MM.1S (cell line): ENCODE data around the gene CLCF1.
"Not testable (repeated sequence)": the region's sequence is repeated elsewhere in the genome, so short reads cannot be mapped to it uniquely, and the experiment has no call there.

Experiments
- DNase-seq: peaks from one replicate; pipeline ENCODE4 v3.0.0-alpha.2; 2015
- H2AFZ ChIP-seq: fragments of 300-600 bp; sonication (generic); 2 replicates; pipeline ENCODE4 v1.6.0; 2016; ENCODE audit warnings: antibody characterized with exemption, low read length
- H3F3A ChIP-seq: fragments of 300-600 bp; sonication (generic); 2 replicates; pipeline ENCODE4 v1.6.1; 2016; ENCODE audit warnings: mild to moderate bottlenecking, antibody characterized with exemption, low read length, moderate library complexity, mixed read lengths; ENCODE audit not compliant: insufficient read depth
- H3K27ac ChIP-seq: fragments of 300-600 bp; sonication (generic); 2 replicates; pipeline ENCODE4 v1.5.1; 2016; ENCODE audit warnings: mild to moderate bottlenecking, low read length
- H3K27me3 ChIP-seq: fragments of 300-600 bp; sonication (generic); replicated peaks from 2 replicates; pipeline ENCODE4 v1.6.0; 2016; ENCODE audit warnings: low read length; ENCODE audit not compliant: insufficient read depth
- H3K36me3 ChIP-seq: fragments of 300-600 bp; sonication (generic); replicated peaks from 2 replicates; pipeline ENCODE4 v1.6.1; 2016; ENCODE audit warnings: mild to moderate bottlenecking, low read length, mixed read lengths; ENCODE audit not compliant: insufficient read depth
- H3K4me1 ChIP-seq: fragments of 300-600 bp; sonication (generic); 2 replicates; pipeline ENCODE4 v1.6.1; 2016; ENCODE audit warnings: low read length, mixed read lengths
- H3K4me2 ChIP-seq: fragments of 300-600 bp; sonication (generic); 2 replicates; pipeline ENCODE4 v1.6.0; 2016; ENCODE audit warnings: low read depth, low read length
- H3K4me3 ChIP-seq: fragments of 300-600 bp; sonication (generic); 2 replicates; pipeline ENCODE4 v1.5.1; 2016; ENCODE audit warnings: low read length, mixed read lengths
- H3K79me2 ChIP-seq: fragments of 300-600 bp; sonication (generic); 2 replicates; pipeline ENCODE4 v1.6.1; 2016; ENCODE audit warnings: mixed run types, low read length, mixed read lengths
- H3K9ac ChIP-seq: fragments of 300-600 bp; sonication (generic); 2 replicates; pipeline ENCODE4 v1.6.1; 2016; ENCODE audit warnings: low read length, mixed read lengths
- H3K9me2 ChIP-seq: fragments of 300-600 bp; sonication (generic); replicated peaks from 2 replicates; pipeline ENCODE4 v1.6.1; 2016; ENCODE audit warnings: mild to moderate bottlenecking, low read length, mixed read lengths; ENCODE audit not compliant: insufficient read depth
- H3K9me3 ChIP-seq: fragments of 300-600 bp; sonication (generic); replicated peaks from 2 replicates; pipeline ENCODE4 v1.6.1; 2016; ENCODE audit warnings: mild to moderate bottlenecking, low read length, mixed read lengths; ENCODE audit not compliant: insufficient read depth
- H4K20me1 ChIP-seq: fragments of 300-600 bp; sonication (generic); 2 replicates; pipeline ENCODE4 v1.6.1; 2016; ENCODE audit warnings: mild to moderate bottlenecking, low read length, moderate library complexity, mixed read lengths; ENCODE audit not compliant: insufficient read depth
- EZH2 ChIP-seq: fragments of 300-600 bp; sonication (generic); optimal IDR thresholded peaks from 2 replicates; pipeline ENCODE3; 2017; ENCODE audit warnings: low read depth, mild to moderate bottlenecking, antibody characterized with exemption, low read length, mixed read lengths
- EZH2phosphoT487 ChIP-seq: fragments of 300-600 bp; sonication (generic); IDR thresholded peaks from 2 replicates; pipeline ENCODE4 v1.6.1; 2018; ENCODE audit warnings: antibody characterized with exemption, low read length
- TF ChIP-seq, protein P1 (sequence below): fragments of 300-600 bp; sonication (generic); IDR thresholded peaks from 2 replicates; pipeline ENCODE4 v1.5.1; 2016; ENCODE audit warnings: antibody characterized with exemption, low read length, mixed read lengths

Gene CLCF1

DNA sequence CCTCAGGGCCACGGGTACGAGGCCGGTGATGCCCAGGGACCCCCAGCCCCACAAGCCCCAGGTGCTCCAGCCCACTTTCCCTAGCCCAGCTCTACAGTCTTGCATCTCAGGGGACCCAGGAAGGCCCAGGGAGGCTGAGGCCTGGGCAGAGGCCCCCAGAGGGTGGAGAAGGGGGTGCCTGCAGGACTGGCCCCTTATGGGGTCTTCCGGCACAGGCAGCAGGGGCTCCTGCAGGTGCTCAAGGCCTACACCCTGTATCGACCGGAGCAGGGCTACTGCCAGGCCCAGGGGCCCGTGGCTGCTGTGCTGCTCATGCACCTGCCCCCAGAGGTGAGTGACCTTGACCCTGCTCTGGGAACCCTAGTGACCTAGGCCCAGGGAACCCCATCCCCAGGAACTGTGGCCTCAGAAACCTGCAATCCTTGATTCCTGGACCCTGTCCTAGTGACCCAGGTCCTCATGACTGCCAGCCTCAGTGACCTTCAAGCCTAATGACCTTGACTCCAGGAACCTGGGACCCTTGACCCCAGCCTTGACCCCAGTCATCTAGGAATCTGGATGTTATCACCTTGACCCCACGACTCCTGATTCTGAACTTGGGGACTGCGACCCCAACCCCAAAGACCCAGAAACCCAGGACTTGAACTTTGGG, 32.4 kb upstream of the CLCF1 start:
- Histone ChIP-seq H3K4me2 (no peak overlapping the region), H3F3A (no peaks in the 10 kb centered on the region; the same call in 1 of the 2 replicates), H3K9ac (no peak overlapping the region), H3K4me1 (peaks cover 26% of the 10 kb centered on the region), H3K36me3 (no peaks in the 10 kb centered on the region), H3K27ac (no peak overlapping the region), H3K27me3 (no peaks in the 10 kb centered on the region), H3K9me2 (no peaks in the 10 kb centered on the region), H3K4me3 (no peak overlapping the region), H3K79me2 (peaks cover 6% of the 10 kb centered on the region), H2AFZ (no peak overlapping the region), H4K20me1 (no peaks in the 10 kb centered on the region), H3K9me3 (no peaks in the 10 kb centered on the region)
- TF ChIP-seq, protein P1, sequence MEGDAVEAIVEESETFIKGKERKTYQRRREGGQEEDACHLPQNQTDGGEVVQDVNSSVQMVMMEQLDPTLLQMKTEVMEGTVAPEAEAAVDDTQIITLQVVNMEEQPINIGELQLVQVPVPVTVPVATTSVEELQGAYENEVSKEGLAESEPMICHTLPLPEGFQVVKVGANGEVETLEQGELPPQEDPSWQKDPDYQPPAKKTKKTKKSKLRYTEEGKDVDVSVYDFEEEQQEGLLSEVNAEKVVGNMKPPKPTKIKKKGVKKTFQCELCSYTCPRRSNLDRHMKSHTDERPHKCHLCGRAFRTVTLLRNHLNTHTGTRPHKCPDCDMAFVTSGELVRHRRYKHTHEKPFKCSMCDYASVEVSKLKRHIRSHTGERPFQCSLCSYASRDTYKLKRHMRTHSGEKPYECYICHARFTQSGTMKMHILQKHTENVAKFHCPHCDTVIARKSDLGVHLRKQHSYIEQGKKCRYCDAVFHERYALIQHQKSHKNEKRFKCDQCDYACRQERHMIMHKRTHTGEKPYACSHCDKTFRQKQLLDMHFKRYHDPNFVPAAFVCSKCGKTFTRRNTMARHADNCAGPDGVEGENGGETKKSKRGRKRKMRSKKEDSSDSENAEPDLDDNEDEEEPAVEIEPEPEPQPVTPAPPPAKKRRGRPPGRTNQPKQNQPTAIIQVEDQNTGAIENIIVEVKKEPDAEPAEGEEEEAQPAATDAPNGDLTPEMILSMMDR = no peak
- TF ChIP-seq EZH2phosphoT487 (no peak), EZH2 (no peak)
- no peak for DNase-seq

DNA sequence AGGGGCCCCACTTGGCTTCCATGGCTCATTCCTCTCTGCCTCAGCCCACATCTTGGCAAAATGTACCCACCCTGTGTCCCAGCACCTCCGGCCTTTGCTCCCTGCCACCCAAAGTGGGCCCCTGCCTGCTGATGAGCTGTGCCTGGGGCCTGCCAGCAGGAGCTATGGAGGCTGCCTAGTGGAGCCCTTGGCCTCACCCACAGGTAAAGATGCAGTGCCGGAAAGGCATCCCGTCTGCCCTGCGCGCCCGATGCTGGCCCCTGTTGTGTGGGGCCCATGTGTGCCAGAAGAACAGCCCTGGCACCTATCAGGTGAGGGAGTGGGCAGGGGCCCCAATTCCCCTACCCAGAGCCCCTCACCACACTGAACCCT, 31.8 kb upstream of the CLCF1 start:
- no peaks in the 10 kb centered on the region for H3K9me2 ChIP-seq
- H3K9ac ChIP-seq = no peak overlapping the region
- no peaks in the 10 kb centered on the region for H3K27me3 ChIP-seq
- no peak for DNase-seq
- H3K4me3 ChIP-seq = no peak overlapping the region
- no peak overlapping the region for H3K4me2 ChIP-seq
- H3K27ac ChIP-seq = no peak overlapping the region
- no peaks in the 10 kb centered on the region for H3K36me3 ChIP-seq
- no peak for TF ChIP-seq EZH2phosphoT487
- TF ChIP-seq, protein P1 = no peak
- no peak for TF ChIP-seq EZH2
- no peaks in the 10 kb centered on the region for H4K20me1 ChIP-seq
- H3K9me3 ChIP-seq = no peaks in the 10 kb centered on the region
- peaks cover 30% of the 10 kb centered on the region for H3K4me1 ChIP-seq
- H3K79me2 ChIP-seq = peaks cover 13% of the 10 kb centered on the region
- H2AFZ ChIP-seq = no peak overlapping the region
- H3F3A ChIP-seq = peaks cover 1% of the 10 kb centered on the region; the same call in 1 of the 2 replicates

DNA sequence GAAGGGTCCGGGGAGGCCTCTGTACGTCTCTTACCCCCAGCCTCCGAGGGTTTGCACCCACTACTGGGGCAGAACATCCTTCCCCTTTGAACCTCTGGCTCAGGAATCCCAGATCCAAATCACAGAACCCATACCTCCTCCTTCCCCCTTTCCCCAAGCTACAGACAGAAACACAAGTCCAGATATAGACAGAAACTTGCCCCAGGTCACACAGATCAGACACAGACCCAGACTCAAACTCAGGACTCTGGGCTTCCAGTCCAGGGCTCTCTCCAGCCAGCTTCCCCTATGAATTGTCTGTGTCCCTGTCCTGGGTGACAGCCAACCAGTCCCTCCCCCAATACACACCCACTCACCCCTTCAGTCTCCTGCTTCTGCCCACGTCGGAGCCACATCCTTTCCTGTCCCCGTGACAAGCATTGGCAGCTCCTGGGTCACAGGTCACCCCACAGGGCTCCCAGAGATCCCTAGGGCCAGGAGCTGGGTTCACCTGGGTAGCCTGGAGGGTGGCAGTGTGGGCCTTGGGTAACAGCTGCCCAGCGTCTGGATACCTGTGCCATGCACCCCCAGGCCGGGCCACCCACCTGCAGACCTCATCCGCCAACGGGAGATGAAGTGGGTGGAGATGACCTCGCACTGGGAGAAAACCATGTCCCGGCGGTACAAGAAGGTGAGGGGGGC, 31.3 kb upstream of the CLCF1 start:
- peaks cover 26% of the 10 kb centered on the region for H3K4me1 ChIP-seq
- H3K9me2 ChIP-seq = no peaks in the 10 kb centered on the region

DNA sequence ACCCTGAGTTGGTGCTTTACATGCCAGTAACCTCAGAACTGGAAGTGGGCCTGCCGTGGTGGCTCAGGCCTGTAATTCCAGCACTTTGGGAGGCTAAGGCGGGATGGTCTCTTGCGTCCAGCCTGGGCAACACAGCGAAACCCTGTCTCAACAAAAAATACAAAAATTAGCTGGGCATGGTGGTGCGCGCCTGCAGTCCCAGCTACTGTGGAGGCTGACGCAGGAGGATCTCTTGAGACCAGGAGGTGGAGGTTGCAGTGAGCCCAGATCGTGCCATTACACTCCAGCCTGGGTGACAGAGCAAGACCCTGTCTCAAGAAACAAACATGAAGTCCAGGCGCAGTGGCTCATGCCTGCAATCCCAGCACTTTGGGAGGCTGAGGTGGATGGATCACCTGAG, 29.7 kb upstream of the CLCF1 start:
- H4K20me1 ChIP-seq, H3K36me3 ChIP-seq, H2AFZ ChIP-seq, H3K9me2 ChIP-seq, H3K4me3 ChIP-seq, H3K9ac ChIP-seq, H3F3A ChIP-seq, H3K27me3 ChIP-seq, H3K27ac ChIP-seq, H3K4me2 ChIP-seq, DNase-seq, H3K9me3 ChIP-seq: not testable (repeated sequence)
- H3K79me2 ChIP-seq = peaks cover 33% of the 10 kb centered on the region
- peaks cover 13% of the 10 kb centered on the region; the same call in 1 of the 2 replicates for H3K4me1 ChIP-seq

More for the DNA sequence above, 31.3 kb upstream of the CLCF1 start:
- Histone ChIP-seq H3K9me3 (no peaks in the 10 kb centered on the region), H3K4me3 (no peak overlapping the region), H4K20me1 (no peaks in the 10 kb centered on the region), H3K4me2 (no peak overlapping the region), H2AFZ (no peak overlapping the region), H3K27me3 (no peaks in the 10 kb centered on the region), H3K27ac (no peak overlapping the region), H3K79me2 (peaks cover 17% of the 10 kb centered on the region), H3F3A (peaks cover 2% of the 10 kb centered on the region; the same call in 1 of the 2 replicates), H3K9ac (no peak overlapping the region), H3K36me3 (no peaks in the 10 kb centered on the region)
- TF ChIP-seq EZH2phosphoT487 (no peak), EZH2 (no peak)
- TF ChIP-seq, protein P1 = no peak
- DNase-seq = no peak

DNA sequence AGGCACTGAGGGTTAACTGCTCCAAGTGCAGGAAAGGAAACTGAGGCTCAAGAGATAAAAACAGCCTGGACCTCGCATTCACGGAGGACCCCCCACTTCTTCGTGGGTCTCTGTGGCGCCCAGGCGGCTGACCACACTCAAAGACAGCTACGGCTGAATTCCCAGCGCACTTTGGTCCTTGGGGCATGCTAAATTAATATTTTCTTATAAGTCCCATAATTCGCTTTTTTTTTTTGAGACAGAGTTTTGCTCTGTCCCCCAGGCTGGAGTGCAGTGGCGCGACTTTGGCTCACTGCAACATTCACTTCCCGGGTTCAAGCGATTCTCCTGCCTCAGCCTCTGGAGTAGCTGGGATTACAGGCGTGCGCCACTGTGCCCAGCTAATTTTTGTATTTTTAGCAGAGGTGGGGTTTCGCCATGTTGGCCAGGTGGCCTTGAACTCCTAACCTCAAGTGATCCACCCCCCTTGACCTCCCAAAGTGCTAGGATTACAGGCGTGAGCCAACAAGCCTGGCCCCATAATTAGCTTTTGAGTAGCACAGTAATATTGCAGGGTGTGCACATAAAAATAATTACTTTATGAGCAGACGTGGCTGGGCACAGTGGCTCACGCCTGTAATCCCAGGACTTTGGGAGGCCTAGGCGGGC, 28.9 kb upstream of the CLCF1 start:
- not testable (repeated sequence) for H3K27me3 ChIP-seq, H3K36me3 ChIP-seq, H3F3A ChIP-seq, DNase-seq, H4K20me1 ChIP-seq, H3K9me2 ChIP-seq, H3K9me3 ChIP-seq
- Histone ChIP-seq H3K4me3 (peak overlapping the region; percentile 58), H3K4me1 (peaks cover 13% of the 10 kb centered on the region; the same call in 1 of the 2 replicates), H2AFZ (peak overlapping the region; percentile 52; the same call in 1 of the 2 replicates), H3K27ac (peak overlapping the region; percentile 62; the same call in 1 of the 2 replicates), H3K79me2 (peaks cover 40% of the 10 kb centered on the region), H3K9ac (peak overlapping the region; percentile 70), H3K4me2 (peak overlapping the region; percentile 82)
